Measurements from ENCODE around the gene NAPSA. TPM values are rescaled to one million over a fixed set of nuclear protein-coding genes. Genes with fewer than 3 reads are reported as not detected.
"Not testable (repeated sequence)": the region's sequence is repeated elsewhere in the genome, so short reads cannot be mapped to it uniquely, and the experiment has no call there.

Gene NAPSA
- total and polyA plus RNA-seq, 12 donors: 0.22 to 1.1 (median 0.41) TPM; not detected in 8

DNA sequence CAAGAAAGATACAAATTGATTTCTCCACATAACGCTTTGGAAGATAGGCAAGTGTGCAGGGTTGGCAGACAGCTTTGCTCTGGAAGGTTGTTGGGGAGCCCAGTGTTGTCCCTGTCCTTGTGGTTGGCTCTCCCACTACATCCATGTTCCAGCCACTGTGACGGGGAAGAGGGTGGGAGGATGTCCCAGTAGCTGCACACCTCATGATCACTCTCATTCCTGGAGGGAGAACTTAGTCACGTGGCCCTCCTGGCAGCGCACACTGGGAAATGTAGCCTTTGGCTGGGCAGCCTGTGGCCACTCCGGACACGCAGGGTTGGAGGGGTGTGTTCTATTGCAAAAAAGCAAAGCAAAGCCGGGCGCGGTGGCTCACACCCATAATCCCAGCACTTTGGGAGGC is 28.6 kb upstream of the NAPSA start:
- intact Hi-C loops (cut with DNase I): no loop called here
- Histone ChIP-seq H3K4me3 (no peak overlapping the region), H3K36me3 (peaks cover 0 to 24% (median 0%) of the 10 kb centered on the region in 9 donors), H3K9me3 (no peaks in the 10 kb centered on the region), H3K27ac (no peak overlapping the region), H3K4me1 (no peaks in the 10 kb centered on the region), H3K27me3 (no peaks in the 10 kb centered on the region)
- ATAC-seq: no peak
- 97 to 98% methylated on average over 9 of the region's 9 CpGs for WGBS, 2 donors
- no peak for DNase-seq
- no peak for TF ChIP-seq CTCF (IDR thresholded peaks at IDR 0.05)

DNA sequence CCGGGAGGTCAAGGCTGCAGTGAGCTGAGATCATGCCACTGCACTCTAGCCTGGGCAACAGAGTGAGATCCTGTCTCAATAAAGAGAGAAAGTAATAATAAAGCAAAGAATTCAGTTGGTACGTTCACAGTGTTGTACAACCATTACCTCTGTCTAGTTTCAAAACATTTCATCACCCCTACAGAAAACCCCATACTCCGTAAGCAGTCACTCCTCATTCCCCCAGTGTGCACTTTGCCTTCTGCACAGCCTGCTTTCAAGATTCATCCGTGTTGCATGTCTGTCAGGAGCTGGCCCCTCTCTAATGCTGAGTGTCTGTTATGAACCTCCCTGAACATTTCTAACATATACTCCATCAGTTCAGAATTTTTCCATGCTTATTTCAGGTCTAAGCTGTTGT is 28.1 kb upstream of the NAPSA start:
- no peaks in the 10 kb centered on the region for H3K4me1 ChIP-seq
- intact Hi-C loops (cut with DNase I): no loop called here
- no peak for ATAC-seq
- no peak overlapping the region for H3K27ac ChIP-seq
- 86 to 88% methylated on average over 4 of the region's 4 CpGs for WGBS, 2 donors
- no peaks in the 10 kb centered on the region for H3K9me3 ChIP-seq
- DNase-seq: no peak
- peaks cover 0 to 24% (median 0%) of the 10 kb centered on the region in 9 donors for H3K36me3 ChIP-seq
- no peaks in the 10 kb centered on the region for H3K27me3 ChIP-seq
- no peak for TF ChIP-seq CTCF (IDR thresholded peaks at IDR 0.05)
- no peak overlapping the region for H3K4me3 ChIP-seq

DNA sequence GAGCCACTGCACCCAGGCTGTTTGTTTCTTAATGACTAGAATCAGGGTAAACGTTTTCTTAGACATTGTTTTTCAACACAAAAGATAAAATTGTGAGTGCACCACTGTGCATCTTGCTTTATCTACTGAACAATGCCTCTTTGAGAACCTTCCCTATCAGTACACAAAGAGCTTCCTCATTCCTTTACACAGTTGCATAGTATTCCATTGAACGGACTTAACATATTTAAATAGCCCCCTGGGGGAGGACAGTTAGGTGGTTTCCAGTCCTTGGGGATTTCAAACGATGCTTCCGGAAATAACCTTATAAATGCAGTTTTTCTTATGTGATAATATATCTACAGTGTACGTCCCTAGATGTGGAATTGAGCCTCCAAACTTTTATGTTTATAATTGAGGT is 27.3 kb upstream of the NAPSA start:
- 92 to 96% methylated on average over 5 of the region's 5 CpGs for WGBS, 2 donors
- no peak overlapping the region for H3K4me3 ChIP-seq
- DNase-seq: no peak
- peaks cover 0 to 28% (median 0%) of the 10 kb centered on the region in 9 donors for H3K36me3 ChIP-seq
- intact Hi-C loops (cut with DNase I): no loop called here
- no peak overlapping the region for H3K27ac ChIP-seq
- no peak for ATAC-seq
- no peak for TF ChIP-seq CTCF (IDR thresholded peaks at IDR 0.05)
- H3K4me1 ChIP-seq: no peaks in the 10 kb centered on the region
- no peaks in the 10 kb centered on the region for H3K27me3 ChIP-seq
- H3K9me3 ChIP-seq: no peaks in the 10 kb centered on the region

DNA sequence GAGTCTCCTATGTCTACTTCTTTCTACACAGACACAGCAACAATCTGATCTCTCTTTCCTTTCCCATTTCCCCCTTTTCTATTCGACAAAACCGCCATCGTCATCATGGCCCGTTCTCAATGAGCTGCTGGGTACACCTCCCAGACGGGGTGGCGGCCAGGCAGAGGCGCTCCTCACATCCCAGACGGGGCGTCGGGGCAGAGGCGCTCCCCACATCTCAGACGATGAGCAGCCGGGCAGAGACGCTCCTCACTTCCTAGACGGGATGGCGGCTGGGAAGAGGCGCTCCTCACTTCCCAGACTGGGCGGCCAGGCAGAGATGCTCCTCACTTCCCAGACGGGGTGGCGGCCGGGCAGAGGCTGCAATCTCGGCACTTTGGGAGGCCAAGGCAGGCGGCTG is 25.5 kb upstream of the NAPSA start:
- 93 to 96% methylated on average over 22 of the region's 23 CpGs for WGBS, 2 donors
- H3K36me3 ChIP-seq: peaks cover 0 to 29% (median 0%) of the 10 kb centered on the region in 9 donors
- H3K27ac ChIP-seq; ATAC-seq; DNase-seq; H3K4me3 ChIP-seq; intact Hi-C loops (cut with DNase I); H3K9me3 ChIP-seq; H3K27me3 ChIP-seq: not testable (repeated sequence)
- H3K4me1 ChIP-seq: peaks cover 0 to 12% (median 0%) of the 10 kb centered on the region in 9 donors

DNA sequence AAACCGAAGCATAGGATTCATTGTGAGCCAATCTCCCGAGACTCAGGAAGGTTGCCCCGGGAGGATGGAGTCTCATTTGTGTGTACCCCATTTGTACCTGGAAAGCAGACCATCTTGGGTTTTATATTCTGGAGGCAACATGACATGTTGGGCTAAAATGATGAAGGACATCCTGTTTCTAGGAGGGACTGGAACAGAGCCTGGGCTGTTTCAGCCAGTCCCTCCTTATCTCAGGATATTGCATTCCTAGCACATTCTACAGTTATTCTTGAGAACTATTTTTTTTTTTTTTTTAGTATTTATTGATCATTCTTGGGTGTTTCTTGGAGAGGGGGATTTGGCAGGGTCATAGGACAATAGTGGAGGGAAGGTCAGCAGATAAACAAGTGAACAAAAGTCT is 24.9 kb upstream of the NAPSA start:
- H3K4me3 ChIP-seq; intact Hi-C loops (cut with DNase I); H3K27me3 ChIP-seq; H3K27ac ChIP-seq; DNase-seq; ATAC-seq; H3K9me3 ChIP-seq: not testable (repeated sequence)
- Histone ChIP-seq H3K36me3 (peaks cover 0 to 29% (median 0%) of the 10 kb centered on the region in 9 donors), H3K4me1 (peaks cover 0 to 19% (median 2%) of the 10 kb centered on the region in 9 donors)
- WGBS, 2 donors: 83 to 89% methylated on average over 3 of the region's 3 CpGs
